Calu3 (cell line): ENCODE data around the gene URI1. TPM values are rescaled to one million over a fixed set of nuclear protein-coding genes. Genes with fewer than 3 reads are reported as not detected.

ENCODE experiments used
- BruUV-seq: library from RNA; stranded (reverse); fragments of 400-500 nt; replicated peaks from 2 replicates; lab custom pipeline; 2021; lab: Mats Ljungman, UMichigan
- CTCF ChIA-PET: fragments of 300-600 bp; sonication (Branson Sonifier 250); formaldehyde crosslinking; loops from one replicate; lab custom pipeline; 2022; ENCODE audit warnings: antibody characterized with exemption; lab: Charles Lee
- DNase-seq: peaks from one replicate; pipeline ENCODE4 v3.0.0; 2022
- H3K27ac Mint-ChIP-seq: one replicate; pipeline ENCODE4 v1.8.0; 2022; ENCODE audit warnings: mixed read lengths; ENCODE audit not compliant: unreplicated experiment
- H3K27me3 Mint-ChIP-seq: one replicate; pipeline ENCODE4 v1.8.0; 2022; ENCODE audit warnings: mixed read lengths; ENCODE audit not compliant: unreplicated experiment
- H3K36me3 Mint-ChIP-seq: one replicate; pipeline ENCODE4 v1.8.0; 2022; ENCODE audit warnings: mild to moderate bottlenecking, moderate library complexity, mixed read lengths; ENCODE audit not compliant: insufficient read depth, unreplicated experiment
- H3K4me1 Mint-ChIP-seq: one replicate; pipeline ENCODE4 v1.8.0; 2022; ENCODE audit warnings: mild to moderate bottlenecking, low read depth, mixed read lengths; ENCODE audit not compliant: unreplicated experiment
- H3K4me3 Mint-ChIP-seq: one replicate; pipeline ENCODE4 v1.8.0; 2022; ENCODE audit warnings: mild to moderate bottlenecking, low read depth, moderate library complexity, mixed read lengths; ENCODE audit not compliant: unreplicated experiment
- H3K9me3 Mint-ChIP-seq: one replicate; pipeline ENCODE4 v1.8.0; 2022; ENCODE audit warnings: low read depth, mixed read lengths; ENCODE audit not compliant: unreplicated experiment
- intact Hi-C: fragments of 100-400 bp; cut with micrococcal nuclease; formaldehyde crosslinking; loops from one replicate; pipeline ENCODE4 v1.10.0; 2022; ENCODE audit not compliant: unreplicated experiment
- total RNA-seq: library from RNA; stranded (reverse); gene quantifications from 2 replicates; pipeline ENCODE4 v1.2.3, GENCODE V29; 2022
- TF ChIP-seq, protein P1 (sequence below): fragments of 200-600 bp; IDR thresholded peaks from one replicate; pipeline ENCODE4 v1.8.0; 2022; ENCODE audit warnings: antibody characterized with exemption; ENCODE audit not compliant: unreplicated experiment

Gene URI1
- total RNA-seq, 1 experiment from 2014 or later = 50.6 TPM

DNA sequence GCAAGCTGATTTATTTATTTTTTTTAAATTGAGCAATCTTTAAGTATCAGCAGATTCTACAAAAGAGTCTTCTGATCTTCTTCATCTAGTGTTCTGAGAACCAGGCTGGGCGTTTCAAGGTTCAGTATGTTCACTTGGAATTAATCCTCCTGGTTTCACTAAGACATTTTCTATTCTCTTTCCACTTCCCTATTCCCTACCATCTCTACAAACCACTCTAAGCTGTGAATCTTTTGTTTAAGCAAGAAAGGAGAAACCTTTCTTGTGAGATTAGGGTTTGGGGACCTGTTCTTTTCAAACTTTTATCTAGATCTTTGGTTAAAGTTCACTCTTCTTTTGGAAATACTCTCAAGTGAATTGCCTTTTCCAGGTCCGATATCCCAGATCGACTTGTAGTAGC lies 59.3 kb downstream of the URI1 start:
- peaks cover 8% of the 10 kb centered on the region for H3K4me1 Mint-ChIP-seq
- CTCF ChIA-PET = no interaction called here
- H3K9me3 Mint-ChIP-seq = no peaks in the 10 kb centered on the region
- H3K27me3 Mint-ChIP-seq = no peaks in the 10 kb centered on the region
- no peak overlapping the region for H3K4me3 Mint-ChIP-seq
- intact Hi-C loops = no loop called here
- DNase-seq = no peak
- no peaks in the 10 kb centered on the region for H3K36me3 Mint-ChIP-seq
- no peak overlapping the region for H3K27ac Mint-ChIP-seq
- no TSS peak for BruUV-seq
- TF ChIP-seq, protein P1, sequence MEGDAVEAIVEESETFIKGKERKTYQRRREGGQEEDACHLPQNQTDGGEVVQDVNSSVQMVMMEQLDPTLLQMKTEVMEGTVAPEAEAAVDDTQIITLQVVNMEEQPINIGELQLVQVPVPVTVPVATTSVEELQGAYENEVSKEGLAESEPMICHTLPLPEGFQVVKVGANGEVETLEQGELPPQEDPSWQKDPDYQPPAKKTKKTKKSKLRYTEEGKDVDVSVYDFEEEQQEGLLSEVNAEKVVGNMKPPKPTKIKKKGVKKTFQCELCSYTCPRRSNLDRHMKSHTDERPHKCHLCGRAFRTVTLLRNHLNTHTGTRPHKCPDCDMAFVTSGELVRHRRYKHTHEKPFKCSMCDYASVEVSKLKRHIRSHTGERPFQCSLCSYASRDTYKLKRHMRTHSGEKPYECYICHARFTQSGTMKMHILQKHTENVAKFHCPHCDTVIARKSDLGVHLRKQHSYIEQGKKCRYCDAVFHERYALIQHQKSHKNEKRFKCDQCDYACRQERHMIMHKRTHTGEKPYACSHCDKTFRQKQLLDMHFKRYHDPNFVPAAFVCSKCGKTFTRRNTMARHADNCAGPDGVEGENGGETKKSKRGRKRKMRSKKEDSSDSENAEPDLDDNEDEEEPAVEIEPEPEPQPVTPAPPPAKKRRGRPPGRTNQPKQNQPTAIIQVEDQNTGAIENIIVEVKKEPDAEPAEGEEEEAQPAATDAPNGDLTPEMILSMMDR = no peak

DNA sequence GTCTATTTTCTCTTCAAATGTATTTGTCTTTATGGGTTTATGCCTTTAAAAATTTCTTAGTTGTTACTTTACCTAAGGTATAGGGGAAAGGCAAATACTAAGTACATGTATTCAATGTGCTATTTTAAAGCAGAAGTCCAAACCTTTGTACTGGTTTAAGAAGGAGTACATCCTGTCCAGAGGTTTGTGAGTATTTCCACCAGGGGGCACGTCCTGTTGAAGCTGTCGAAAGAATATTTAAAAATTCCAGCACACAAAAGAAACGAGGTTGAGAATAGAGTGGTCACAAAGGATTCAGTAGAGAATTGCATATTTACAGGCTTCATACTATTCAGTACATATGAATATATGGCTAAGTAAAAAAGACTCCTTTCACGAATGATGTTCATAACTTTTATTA lies 59.8 kb downstream of the URI1 start:
- TF ChIP-seq, protein P1 = no peak
- H3K9me3 Mint-ChIP-seq = no peaks in the 10 kb centered on the region
- peaks cover 8% of the 10 kb centered on the region for H3K4me1 Mint-ChIP-seq
- CTCF ChIA-PET = no interaction called here
- intact Hi-C loops = no loop called here
- DNase-seq = no peak
- H3K27ac Mint-ChIP-seq = no peak overlapping the region
- H3K36me3 Mint-ChIP-seq = no peaks in the 10 kb centered on the region
- BruUV-seq = no TSS peak
- no peaks in the 10 kb centered on the region for H3K27me3 Mint-ChIP-seq
- H3K4me3 Mint-ChIP-seq = no peak overlapping the region

DNA sequence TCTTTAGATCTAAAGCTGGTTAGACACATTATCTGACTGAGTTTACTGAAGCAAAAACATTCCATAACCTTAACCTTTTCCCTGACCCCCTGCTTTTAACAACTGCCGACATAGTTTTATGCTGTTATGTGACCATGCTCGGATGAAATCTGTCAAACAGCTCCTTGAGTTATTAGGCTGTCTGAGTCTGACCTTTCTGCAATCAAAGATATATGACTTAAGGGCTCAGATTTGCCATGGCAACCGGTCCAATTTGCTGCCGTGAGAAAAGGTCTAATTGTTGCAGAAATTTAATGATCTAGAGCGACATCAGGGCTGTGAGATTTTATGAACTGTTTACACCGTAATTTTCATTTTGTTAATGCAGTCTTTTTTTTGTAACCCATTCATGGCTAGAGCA lies 61.8 kb downstream of the URI1 start:
- Mint-ChIP-seq H3K4me3 (no peak overlapping the region), H3K27ac (no peak overlapping the region), H3K36me3 (no peaks in the 10 kb centered on the region), H3K9me3 (no peaks in the 10 kb centered on the region), H3K27me3 (no peaks in the 10 kb centered on the region), H3K4me1 (peaks cover 8% of the 10 kb centered on the region)
- TF ChIP-seq, protein P1 = no peak
- no peak for DNase-seq
- no TSS peak for BruUV-seq
- CTCF ChIA-PET = no interaction called here
- intact Hi-C loops = no loop called here

DNA sequence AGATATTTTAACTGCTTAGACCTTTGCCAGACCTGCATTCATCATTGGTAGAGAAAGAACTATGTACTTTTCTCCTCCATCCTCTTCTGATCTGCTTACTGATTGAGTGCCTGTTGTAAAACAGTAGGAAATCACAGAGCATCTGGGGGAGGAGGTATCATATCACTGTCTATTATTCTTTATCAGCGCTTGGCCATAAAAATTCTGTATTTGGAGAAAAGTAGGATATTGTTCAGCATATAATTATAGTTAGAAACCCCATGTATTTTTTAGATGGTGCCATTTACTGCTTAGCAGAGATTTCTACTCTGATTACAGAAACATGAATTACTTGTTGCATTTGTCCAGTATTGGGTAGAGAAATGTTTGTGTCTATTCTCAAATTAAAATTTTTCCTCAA lies 62.4 kb downstream of the URI1 start:
- CTCF ChIA-PET = no interaction called here
- no peak overlapping the region for H3K27ac Mint-ChIP-seq
- no peak overlapping the region for H3K4me3 Mint-ChIP-seq
- H3K9me3 Mint-ChIP-seq = no peaks in the 10 kb centered on the region
- TF ChIP-seq, protein P1 = no peak
- no peak for DNase-seq
- no peaks in the 10 kb centered on the region for H3K36me3 Mint-ChIP-seq
- peaks cover 8% of the 10 kb centered on the region for H3K4me1 Mint-ChIP-seq
- intact Hi-C loops = no loop called here
- H3K27me3 Mint-ChIP-seq = no peaks in the 10 kb centered on the region
- no TSS peak for BruUV-seq
